HG03139 (cell line): Measurements from ENCODE around the gene ZC3H13.

Experiments
- ATAC-seq: cut with Tn5 transposase; IDR thresholded peaks from one replicate; pipeline ENCODE4 v1.9.1; 2021; ENCODE audit not compliant: unreplicated experiment

ZC3H13 gene

DNA sequence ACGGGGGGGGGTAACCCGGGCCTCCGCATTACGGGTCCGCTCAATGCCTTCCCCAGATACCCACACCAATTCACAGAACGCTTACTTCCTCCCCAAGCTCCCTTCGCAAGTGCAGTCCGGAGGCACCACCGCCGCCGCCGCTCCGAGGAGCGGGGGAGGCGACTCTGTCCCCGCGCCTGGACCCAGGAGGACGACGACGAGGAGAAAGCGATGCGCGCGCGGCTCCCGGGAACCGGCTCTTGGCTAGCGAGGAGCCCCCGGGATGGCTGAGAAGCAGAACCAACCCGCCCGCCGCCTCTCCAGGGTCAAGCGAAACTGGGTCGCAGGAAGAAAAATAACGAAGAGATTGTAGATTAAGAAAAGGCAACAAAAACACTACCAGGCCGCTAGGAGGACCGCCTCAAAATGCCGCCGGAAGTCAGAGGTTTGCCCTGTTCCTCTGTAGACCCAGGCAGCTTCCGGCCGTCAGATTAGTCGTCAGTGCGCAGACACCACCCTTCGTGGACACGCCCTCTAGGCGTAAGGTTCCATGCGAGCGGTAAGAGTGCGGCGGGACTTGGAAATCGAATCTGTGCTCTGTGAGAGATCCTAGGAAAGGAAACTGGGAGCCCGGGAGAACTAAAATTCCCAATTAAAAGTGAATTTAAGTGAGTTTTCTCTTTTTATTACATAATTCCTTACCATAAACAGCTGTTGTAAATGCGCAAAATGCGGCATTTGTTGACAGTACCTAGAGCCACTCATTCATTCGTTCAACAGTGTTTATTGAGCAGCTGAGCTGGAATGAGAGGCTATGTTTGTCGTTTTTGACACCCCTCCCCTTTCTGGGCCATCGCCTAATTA is at the start of gene ZC3H13:
Gene ZC3H13, minus strand, starts transcription at position 428 of the 843 bp plus-strand sequence. CDS start 7,239 bp downstream, outside the sequence.
- ATAC-seq: peak; percentile 99

- no peak for ATAC-seq
Observed at GRCh38 chr13:46102255-46102605, 49.7 kb upstream of the ZC3H13 start.

- ATAC-seq: no peak
Observed at GRCh38 chr13:46101484-46102254, 49.1 kb upstream of the ZC3H13 start.

GRCh38 chr13:46101002-46101401 is 48.5 kb upstream of the ZC3H13 start:
- no peak for ATAC-seq

GRCh38 chr13:46100191-46100815 is 47.8 kb upstream of the ZC3H13 start:
- no peak for ATAC-seq

DNA sequence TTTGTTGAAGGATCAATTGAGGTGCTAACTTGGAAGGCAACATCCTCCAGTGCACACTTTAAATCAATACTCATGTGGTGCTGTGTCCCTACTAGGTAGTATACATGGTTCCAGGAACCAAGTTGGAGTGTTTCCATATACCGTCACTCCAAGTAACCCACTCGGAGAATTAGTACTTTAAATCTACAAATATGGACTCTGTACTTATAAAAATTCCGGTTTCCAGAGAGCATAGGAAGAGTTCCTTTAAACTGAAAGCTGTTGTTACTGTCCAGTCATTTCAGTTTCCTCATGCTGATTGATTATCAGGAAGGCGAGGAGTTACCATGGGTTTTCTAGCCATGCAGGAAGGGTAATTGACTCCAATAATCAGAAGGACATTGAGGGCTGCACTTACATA is 45.1 kb upstream of the ZC3H13 start:
- no peak for ATAC-seq

DNA sequence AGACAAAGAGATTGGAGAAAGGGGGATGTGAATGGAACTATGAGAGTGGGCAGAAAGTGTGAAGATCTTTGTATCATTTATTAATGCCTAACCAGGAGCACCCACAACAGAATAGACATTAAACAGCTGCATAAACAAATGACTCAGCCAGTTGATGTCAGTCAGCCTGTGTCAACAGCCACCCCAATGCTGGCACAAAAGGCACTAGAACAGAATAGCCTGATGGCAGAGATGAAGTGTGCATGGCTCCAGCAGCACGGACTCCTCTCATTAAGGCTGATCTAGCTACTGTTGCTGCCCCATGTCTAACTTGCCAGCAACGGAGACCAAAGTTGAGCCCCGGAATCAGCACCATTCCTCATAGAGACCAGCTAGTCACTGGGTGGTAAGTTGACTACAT is 44.5 kb upstream of the ZC3H13 start:
- no peak for ATAC-seq

- no peak for ATAC-seq
Observed at GRCh38 chr13:46094478-46094877, 41.9 kb upstream of the ZC3H13 start.

GRCh38 chr13:46088821-46089562 is 36.4 kb upstream of the ZC3H13 start:
- no peak for ATAC-seq

DNA sequence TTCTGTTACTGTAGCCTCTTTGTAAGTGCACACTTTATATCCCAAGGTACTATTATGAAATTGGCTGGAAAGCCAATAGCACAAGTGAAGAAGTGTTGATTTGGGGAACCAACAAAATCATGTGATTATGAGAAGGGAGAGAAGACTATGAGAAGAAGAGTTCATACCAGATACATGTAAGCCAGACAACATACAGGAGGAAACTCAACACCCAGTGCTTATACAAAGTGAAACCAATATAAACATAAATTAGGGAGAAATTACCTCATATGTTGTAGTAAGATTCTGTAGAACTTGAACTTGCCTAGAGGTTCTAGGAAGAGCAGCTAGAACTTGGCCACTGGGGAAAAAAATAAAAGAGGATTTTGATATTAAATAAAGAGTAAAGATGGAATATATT is 34.9 kb upstream of the ZC3H13 start:
- ATAC-seq: no peak

DNA sequence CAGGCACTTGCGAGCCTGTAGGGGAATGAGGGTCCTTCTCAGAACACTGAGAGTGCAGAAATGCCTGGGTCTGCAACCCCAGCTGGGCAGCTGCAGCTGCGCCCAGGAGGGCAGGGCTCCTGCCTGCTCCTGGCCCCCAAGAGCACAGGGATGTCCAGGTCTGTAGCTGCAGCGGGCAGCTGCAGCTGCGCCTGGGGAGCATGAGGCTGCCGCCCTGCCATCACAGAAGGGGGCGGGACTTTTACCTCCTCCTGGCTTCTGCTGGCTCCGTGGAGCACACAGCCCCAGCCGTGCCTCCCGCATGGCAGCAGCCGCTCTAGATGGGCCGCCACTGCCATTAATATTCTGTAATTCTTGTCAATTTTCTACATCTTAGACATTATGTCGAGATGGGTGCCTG is 34.4 kb upstream of the ZC3H13 start:
- no peak for ATAC-seq

DNA sequence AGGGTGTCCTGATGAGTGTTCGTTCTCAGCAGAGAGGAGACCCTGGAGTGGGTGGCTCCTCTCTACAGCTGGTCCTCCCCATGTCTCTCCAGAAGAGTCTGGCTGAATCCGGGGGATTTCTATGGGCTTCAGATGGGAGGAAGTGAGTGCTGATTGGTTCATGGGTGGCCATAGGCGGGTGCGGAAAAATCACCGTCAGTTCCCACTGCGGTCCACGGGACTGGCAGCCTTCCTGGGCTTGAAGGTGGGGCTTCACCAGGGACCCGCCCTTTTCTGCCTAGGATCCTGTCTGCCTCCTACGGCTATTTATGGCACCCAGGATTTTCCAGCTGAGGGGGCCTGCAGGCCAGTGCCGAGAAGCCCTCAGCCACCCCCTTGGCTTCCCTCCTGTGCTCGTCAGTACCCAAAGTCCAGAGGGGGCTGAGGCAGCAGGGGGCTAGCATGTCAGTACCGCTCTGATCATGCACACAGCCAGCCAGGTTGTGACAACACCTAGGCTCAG is 33.9 kb upstream of the ZC3H13 start:
- no peak for ATAC-seq

GRCh38 chr13:46085737-46086136 is 33.2 kb upstream of the ZC3H13 start:
- ATAC-seq: no peak

- ATAC-seq: no peak
Observed at GRCh38 chr13:46082324-46082723, 29.8 kb upstream of the ZC3H13 start.

DNA sequence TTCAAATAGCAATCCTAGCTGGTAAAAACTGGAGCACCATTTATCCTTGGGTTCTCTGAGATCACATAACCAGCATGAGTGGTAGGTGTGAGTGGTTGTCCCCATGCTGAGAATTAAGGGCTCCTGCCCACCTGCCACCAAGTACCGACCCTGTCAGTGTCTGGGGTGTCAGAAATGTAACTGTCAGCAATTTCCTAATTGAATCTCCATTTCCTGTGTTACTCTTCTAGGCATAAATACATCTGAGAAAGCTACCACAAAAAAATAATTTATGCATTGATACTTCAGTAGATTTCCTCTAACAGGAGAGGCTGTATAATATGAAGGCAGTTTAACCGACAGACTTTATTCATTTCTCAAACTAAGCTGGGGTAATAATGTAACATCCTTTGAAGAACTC is 27.2 kb upstream of the ZC3H13 start:
- no peak for ATAC-seq

DNA sequence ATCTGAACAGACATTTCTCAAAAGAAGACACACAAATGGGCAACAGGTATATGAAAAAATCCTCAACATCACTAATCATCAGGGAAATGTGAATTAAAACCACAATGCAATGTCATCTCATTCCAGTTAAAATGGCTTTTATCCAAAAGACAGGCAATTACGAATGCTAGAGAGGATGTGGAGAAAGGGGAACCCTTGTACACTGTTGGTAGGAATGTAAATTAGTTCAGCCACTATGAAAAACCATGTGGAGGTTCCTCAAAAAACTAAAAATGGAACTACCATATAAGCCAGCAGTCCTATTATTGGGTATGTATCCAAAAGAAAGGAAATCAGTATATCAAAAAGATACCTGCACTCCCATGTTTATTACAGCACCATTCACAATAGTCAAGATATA is 24.7 kb upstream of the ZC3H13 start:
- no peak for ATAC-seq

- ATAC-seq: no peak
Observed at GRCh38 chr13:46076827-46077226, 24.3 kb upstream of the ZC3H13 start.

DNA sequence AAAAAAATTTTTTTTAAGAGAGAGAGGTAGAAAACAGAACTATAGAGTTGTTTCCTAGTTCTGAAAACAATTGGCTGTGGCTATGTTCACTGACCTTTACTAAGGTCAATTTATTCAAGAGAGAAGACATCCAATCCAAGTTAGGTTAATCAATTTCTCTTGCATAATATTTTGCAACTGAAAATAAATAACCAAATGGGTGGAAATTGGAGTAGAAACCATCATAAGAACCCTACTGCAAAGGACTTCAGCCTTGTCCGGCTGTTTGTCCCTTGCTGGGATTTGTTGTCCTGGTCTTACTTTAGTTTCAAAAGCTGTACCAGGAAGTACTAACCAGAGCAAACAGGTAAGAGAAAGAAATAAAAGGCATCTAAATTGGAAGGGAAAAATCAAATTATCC is 23.3 kb upstream of the ZC3H13 start:
- ATAC-seq: no peak

GRCh38 chr13:46071590-46072249 is 19.2 kb upstream of the ZC3H13 start:
- ATAC-seq: no peak

- ATAC-seq: no peak
Observed at GRCh38 chr13:46063292-46063691, 10.7 kb upstream of the ZC3H13 start.
